ENCODE results near the gene RLN1. TPM values are rescaled to one million over a fixed set of nuclear protein-coding genes. Genes with fewer than 3 reads are reported as not detected.
"Not testable (repeated sequence)": the region's sequence is repeated elsewhere in the genome, so short reads cannot be mapped to it uniquely, and the experiment has no call there.

The RLN1 gene
- total RNA-seq, 2 experiments from 2014 or later: 1.2 to 2.3 TPM

DNA sequence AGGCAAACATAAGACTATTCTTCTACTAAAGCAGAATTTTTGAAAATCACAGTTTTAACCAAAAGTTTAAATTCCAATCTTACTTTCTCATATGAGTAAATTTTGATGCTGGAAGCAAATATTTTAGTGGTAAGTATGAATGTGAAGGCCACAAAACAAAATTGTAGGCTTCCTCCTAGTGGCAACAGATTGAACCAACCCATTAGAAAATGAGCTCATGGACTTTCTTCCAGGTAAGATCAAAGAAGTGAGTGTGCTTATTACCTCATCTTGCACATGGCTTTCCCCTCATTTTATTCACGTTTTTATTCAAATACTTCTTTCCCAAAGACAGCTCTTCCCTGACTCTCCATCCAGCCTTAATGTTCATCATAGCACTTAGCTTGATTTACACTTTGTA is 18.6 kb downstream of the RLN1 start:
- Histone ChIP-seq H3K9me2 (ENCODE audit: insufficient read depth, low read length) (no peaks in the 10 kb centered on the region), H4K20me1 (ENCODE audit: insufficient read depth, low read length) (no peaks in the 10 kb centered on the region; the same call in 1 of the 2 replicates), H3K79me2 (ENCODE audit: insufficient read depth, low read depth, low read length) (no peaks in the 10 kb centered on the region), H3K27ac (ENCODE audit: low read depth, low read length, poor library complexity, severe bottlenecking) (no peak overlapping the region), H3K4me1 (ENCODE audit: insufficient read depth, low read length, poor library complexity, severe bottlenecking) (no peaks in the 10 kb centered on the region), H3K9me3 (ENCODE audit: low read length) (no peaks in the 10 kb centered on the region), H3K36me3 (ENCODE audit: insufficient read depth, low read length) (no peaks in the 10 kb centered on the region), H2AFZ (ENCODE audit: low read length) (no peak overlapping the region), H3K4me3 (ENCODE audit: low read depth, low read length, poor library complexity, severe bottlenecking) (no peak overlapping the region), H3K4me2 (ENCODE audit: low read length) (no peak overlapping the region)
- peak; percentile 10 for DNase-seq (ENCODE audit: low spot score)
- TF ChIP-seq EZH2phosphoT487 (IDR thresholded peaks at IDR 0.05; ENCODE audit: borderline replicate concordance, low read depth, low read length): no peak
- TF ChIP-seq CTCF (conservative IDR thresholded peaks at IDR 0.05; ENCODE audit: low read length): peak; percentile 51
- intact Hi-C loops (cut with micrococcal nuclease; ENCODE audit: unreplicated experiment): no loop called here
- BruUV-seq (replicated peaks): no TSS peak
- ChIA-PET CTCF (ENCODE audit: unreplicated experiment) (no interaction called here), POLR2A (interaction anchor here (1.7 kb wide), 1 partner anchor 10 kb away, joined by 4 read pairs; no protein-coding TSS in a partner anchor)

DNA sequence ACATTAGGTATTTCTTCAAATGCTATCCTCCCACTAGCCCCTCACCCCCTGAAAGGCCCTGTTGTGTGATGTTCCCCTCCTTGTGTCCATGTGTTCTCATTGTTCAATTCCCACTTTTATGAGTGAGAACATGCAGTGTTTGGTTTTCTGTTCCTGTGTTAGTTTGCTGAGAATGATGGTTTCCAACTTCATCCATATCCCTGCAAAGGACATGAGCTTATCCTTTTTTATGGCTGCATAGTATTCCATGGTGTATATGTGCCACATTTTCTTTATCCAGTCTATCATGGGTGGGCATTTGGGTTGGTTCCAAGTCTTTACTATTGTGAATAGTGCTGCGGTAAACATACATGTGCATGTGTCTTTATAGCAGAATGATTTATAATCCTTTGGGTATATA is 23.3 kb downstream of the RLN1 start:
- H3K79me2 ChIP-seq (ENCODE audit: insufficient read depth, low read depth, low read length); POLR2A ChIA-PET; H3K4me1 ChIP-seq (ENCODE audit: insufficient read depth, low read length, poor library complexity, severe bottlenecking); DNase-seq (ENCODE audit: low spot score); H4K20me1 ChIP-seq (ENCODE audit: insufficient read depth, low read length); CTCF ChIA-PET (ENCODE audit: unreplicated experiment); BruUV-seq (replicated peaks); H2AFZ ChIP-seq (ENCODE audit: low read length); H3K36me3 ChIP-seq (ENCODE audit: insufficient read depth, low read length); H3K4me3 ChIP-seq (ENCODE audit: low read depth, low read length, poor library complexity, severe bottlenecking); H3K27ac ChIP-seq (ENCODE audit: low read depth, low read length, poor library complexity, severe bottlenecking); intact Hi-C loops (cut with micrococcal nuclease; ENCODE audit: unreplicated experiment); H3K9me2 ChIP-seq (ENCODE audit: insufficient read depth, low read length); H3K4me2 ChIP-seq (ENCODE audit: low read length): not testable (repeated sequence)
- peaks cover 16% of the 10 kb centered on the region for H3K9me3 ChIP-seq (ENCODE audit: low read length)

DNA sequence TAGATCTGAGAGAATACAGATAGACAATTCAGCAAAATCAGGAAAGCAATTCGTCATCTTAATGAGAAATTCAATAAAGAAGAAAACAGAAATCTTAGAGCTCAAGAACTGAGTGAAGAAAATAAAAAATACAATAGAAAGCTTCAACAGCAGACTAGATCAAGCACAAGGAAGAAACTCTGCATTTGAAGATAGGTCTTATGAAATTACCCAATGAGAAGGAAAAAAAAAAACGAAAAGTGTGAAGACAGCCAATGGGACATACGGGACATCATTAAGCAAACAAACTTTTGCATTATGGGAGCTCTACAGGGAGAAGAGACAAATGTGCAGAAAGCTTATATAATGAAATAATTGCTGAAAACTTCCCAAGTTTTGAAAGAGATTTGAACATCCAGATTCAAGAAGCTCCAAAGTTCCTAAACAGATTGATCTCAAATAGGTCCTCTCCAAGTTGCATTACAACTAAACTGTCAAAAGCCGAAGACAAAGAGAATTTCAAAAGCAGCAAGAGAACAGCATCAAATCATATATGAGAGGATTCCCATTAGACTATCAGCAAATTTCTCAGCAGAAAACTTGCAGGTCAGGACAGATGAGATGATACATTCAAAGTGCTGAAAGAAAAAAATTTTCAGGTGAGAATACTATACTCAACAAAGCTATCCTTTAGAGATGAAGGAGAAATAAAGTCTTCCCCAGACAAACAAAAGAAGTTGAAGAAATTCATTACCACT is 24.3 kb downstream of the RLN1 start:
- no peaks in the 10 kb centered on the region for H3K36me3 ChIP-seq (ENCODE audit: insufficient read depth, low read length)
- H3K27ac ChIP-seq (ENCODE audit: low read depth, low read length, poor library complexity, severe bottlenecking): no peak overlapping the region
- H2AFZ ChIP-seq (ENCODE audit: low read length): no peak overlapping the region
- BruUV-seq (replicated peaks): no TSS peak
- no peaks in the 10 kb centered on the region for H3K4me1 ChIP-seq (ENCODE audit: insufficient read depth, low read length, poor library complexity, severe bottlenecking)
- CTCF ChIA-PET (ENCODE audit: unreplicated experiment): no interaction called here
- TF ChIP-seq CTCF (conservative IDR thresholded peaks at IDR 0.05; ENCODE audit: low read length) (no peak), EZH2phosphoT487 (IDR thresholded peaks at IDR 0.05; ENCODE audit: borderline replicate concordance, low read depth, low read length) (no peak)
- no peak overlapping the region for H3K4me2 ChIP-seq (ENCODE audit: low read length)
- no peak overlapping the region for H3K4me3 ChIP-seq (ENCODE audit: low read depth, low read length, poor library complexity, severe bottlenecking)
- peaks cover 16% of the 10 kb centered on the region for H3K9me3 ChIP-seq (ENCODE audit: low read length)
- POLR2A ChIA-PET: interaction anchor here (0.6 to 1.1 kb wide), 3 partner anchors 33 to 861 kb away, joined by 3 to 4 read pairs (median 3); no protein-coding TSS in a partner anchor
- intact Hi-C loops (cut with micrococcal nuclease; ENCODE audit: unreplicated experiment): no loop called here
- H3K9me2 ChIP-seq (ENCODE audit: insufficient read depth, low read length): no peaks in the 10 kb centered on the region
- H4K20me1 ChIP-seq (ENCODE audit: insufficient read depth, low read length): no peaks in the 10 kb centered on the region
- no peaks in the 10 kb centered on the region for H3K79me2 ChIP-seq (ENCODE audit: insufficient read depth, low read depth, low read length)
- peak; percentile 10 for DNase-seq (ENCODE audit: low spot score)
